Measurements from ENCODE around the gene SNX21.

The SNX21 gene

DNA sequence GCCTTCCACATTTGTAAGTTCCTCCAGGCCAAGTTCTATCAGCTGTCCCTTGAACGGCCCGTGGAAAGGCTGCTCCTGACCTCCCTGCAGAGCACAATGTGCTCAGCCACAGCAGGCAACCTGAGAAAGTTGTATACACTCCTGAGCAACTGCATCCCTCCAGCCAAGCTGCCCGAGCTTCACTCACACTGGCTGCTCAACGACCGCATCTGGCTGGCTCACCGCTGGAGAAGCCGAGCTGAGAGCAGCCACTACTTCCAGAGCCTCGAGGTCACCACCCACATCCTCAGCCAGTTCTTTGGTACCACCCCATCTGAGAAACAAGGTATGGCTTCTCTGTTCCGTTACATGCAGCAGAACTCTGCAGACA is 49.5 kb downstream of the SNX21 start:
- Histone ChIP-seq H3K4me1 (ENCODE audit: control insufficient read depth, insufficient read depth, low read length, poor library complexity, severe bottlenecking) (no peaks in the 10 kb centered on the region), H3K4me3 (ENCODE audit: extremely low read depth, insufficient read depth, low read length, poor library complexity, severe bottlenecking) (no peak overlapping the region), H3K36me3 (ENCODE audit: control insufficient read depth, insufficient read depth, low read length) (peaks cover 32% of the 10 kb centered on the region), H3K9me3 (ENCODE audit: control insufficient read depth, low read length) (no peaks in the 10 kb centered on the region), H3K27ac (ENCODE audit: low read depth, low read length, severe bottlenecking) (no peak overlapping the region)
- 89 to 96% methylated on average over 9 of the region's 9 CpGs for WGBS, 2 experiments (ENCODE audit: insufficient coverage in 2 of 2)

DNA sequence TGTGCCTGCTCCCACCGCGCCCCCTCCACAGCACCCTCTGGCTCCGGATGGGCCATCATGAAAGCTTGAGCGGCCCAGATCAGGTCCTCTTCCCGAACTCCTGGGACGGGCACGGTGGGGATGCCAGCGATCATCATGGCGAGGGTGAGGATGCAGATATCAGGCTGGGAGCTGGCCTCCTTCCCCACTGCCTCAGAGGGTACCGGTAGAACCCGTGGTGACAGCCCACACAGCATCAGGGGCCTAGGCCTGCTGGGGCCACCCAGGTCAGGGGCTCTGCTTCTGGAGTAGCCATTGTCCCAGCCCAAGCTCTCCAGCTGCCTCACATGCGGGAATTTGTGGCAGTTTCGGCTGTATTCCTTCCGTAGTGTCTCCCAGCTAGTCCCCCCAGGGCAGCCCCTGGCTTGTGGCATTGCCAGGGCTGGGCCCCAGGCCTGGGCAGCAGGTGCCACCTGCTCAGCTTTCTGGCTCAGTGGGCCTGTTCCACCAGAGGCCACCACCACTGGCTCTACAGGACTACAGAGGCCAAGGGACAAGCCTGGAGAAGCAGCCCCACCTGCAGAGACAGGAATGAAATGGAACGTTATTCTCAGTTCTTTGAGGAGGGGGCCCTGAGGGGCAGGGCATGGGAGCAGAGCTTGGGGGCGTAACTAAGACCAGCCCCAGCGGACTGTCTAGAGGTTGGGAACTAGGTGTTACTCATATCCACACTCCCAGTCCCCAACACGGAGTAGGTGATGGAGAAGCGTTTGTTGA is 53.2 kb downstream of the SNX21 start:
- H3K36me3 ChIP-seq (ENCODE audit: control insufficient read depth, insufficient read depth, low read length), result peaks cover 36% of the 10 kb centered on the region

GRCh38 chr20:45887346-45887715 is 53.7 kb downstream of the SNX21 start, which contains the start of gene SPATA25:
Gene SPATA25, minus strand, starts transcription at chr20:45887622. Its CDS starts 32 bp downstream, at chr20:45887590.
- H3K36me3 ChIP-seq (ENCODE audit: control insufficient read depth, insufficient read depth, low read length), result peaks cover 31% of the 10 kb centered on the region
- no peak within 1 kb of the TSS for H3K27ac ChIP-seq (ENCODE audit: low read depth, low read length, severe bottlenecking)
- no peak within 1 kb of the TSS for H3K4me3 ChIP-seq (ENCODE audit: extremely low read depth, insufficient read depth, low read length, poor library complexity, severe bottlenecking)
- no peaks in the 10 kb centered on the region for H3K4me1 ChIP-seq (ENCODE audit: control insufficient read depth, insufficient read depth, low read length, poor library complexity, severe bottlenecking)
- H3K9me3 ChIP-seq (ENCODE audit: control insufficient read depth, low read length), result no peaks in the 10 kb centered on the region
- WGBS, 2 experiments (ENCODE audit: insufficient coverage in 2 of 2), result 100% methylated on average over 3 of the region's 8 CpGs; no CpG with 5 or more reads in 1 of the 2 experiments

More for the DNA sequence above, 53.2 kb downstream of the SNX21 start:
- Histone ChIP-seq H3K9me3 (ENCODE audit: control insufficient read depth, low read length) (no peaks in the 10 kb centered on the region), H3K4me3 (ENCODE audit: extremely low read depth, insufficient read depth, low read length, poor library complexity, severe bottlenecking) (no peak overlapping the region), H3K4me1 (ENCODE audit: control insufficient read depth, insufficient read depth, low read length, poor library complexity, severe bottlenecking) (no peaks in the 10 kb centered on the region), H3K27ac (ENCODE audit: low read depth, low read length, severe bottlenecking) (no peak overlapping the region)
- 92 to 95% methylated on average over 15 of the region's 19 CpGs for WGBS, 2 experiments (ENCODE audit: insufficient coverage in 2 of 2)

DNA sequence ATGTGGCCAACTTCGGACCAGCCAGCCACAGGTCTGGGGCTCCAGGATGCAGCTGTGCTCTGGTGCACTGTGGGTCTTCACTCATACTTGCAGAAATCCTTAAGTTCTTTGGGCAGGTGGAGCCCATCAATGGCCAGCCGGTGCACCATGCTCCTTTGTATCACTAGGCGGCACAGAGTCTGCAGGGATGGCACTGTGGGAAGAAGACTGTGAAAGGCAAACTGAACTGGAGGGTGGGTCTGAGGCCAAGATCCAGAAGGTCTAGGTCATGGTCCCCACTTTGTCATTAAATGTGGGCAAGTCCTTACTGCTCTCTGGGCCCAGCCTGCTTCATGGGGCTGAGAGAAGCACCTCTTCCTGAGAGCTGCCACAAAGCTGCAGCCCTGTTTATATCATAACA is 55.1 kb downstream of the SNX21 start:
- H3K27ac ChIP-seq (ENCODE audit: low read depth, low read length, severe bottlenecking), result no peak overlapping the region
- no peak overlapping the region for H3K4me3 ChIP-seq (ENCODE audit: extremely low read depth, insufficient read depth, low read length, poor library complexity, severe bottlenecking)
- 87 to 100% methylated on average over 3 of the region's 3 CpGs for WGBS, 2 experiments (ENCODE audit: insufficient coverage in 2 of 2)
- H3K36me3 ChIP-seq (ENCODE audit: control insufficient read depth, insufficient read depth, low read length), result peaks cover 25% of the 10 kb centered on the region
- no peaks in the 10 kb centered on the region for H3K9me3 ChIP-seq (ENCODE audit: control insufficient read depth, low read length)
- H3K4me1 ChIP-seq (ENCODE audit: control insufficient read depth, insufficient read depth, low read length, poor library complexity, severe bottlenecking), result no peaks in the 10 kb centered on the region

DNA sequence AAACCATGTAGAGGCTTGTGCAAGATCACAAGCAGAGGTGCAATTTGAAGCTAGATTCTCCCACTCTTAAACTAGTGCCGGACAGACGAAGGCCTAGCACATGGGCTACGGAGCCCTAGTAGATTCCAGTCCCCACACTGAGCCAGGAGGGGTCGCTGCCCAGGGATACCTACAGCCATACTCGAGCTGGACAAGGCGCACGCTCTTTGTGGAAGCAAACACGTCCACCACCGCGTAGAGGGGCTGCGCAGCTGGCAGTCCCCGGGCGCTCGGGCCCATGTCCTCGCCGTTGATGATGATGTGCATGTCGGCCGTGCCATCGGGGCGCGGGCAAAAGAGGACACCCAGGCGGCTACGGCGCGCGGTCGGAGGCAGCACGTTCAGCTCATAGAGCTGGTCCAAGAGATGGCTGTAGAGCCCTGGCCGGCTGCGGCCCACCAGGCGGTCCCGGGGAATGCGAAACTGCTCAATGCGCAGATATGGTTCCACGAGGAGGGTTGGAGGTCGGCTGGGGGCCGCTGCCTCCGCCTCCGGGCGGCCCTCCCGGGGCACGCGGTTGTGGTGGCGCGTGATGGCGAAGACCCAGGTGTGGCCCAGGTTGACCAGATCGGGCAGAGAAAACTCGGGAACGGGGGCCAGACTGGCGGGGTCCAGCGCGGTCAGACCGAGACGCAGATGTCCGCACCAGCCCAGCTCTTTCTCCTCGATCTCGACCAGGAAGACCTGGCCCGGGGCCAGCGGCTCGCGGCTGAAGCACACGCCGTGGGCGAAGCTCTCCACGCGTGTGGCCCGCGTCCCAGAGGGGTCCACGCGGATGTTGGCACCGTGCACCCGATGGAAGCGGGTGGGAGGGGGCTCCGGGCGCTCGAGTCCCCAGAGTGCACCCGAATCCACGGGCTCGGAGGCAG is 56.7 kb downstream of the SNX21 start:
- WGBS, 2 experiments (ENCODE audit: insufficient coverage in 2 of 2), result 3 to 4% methylated on average over 73 to 79 of the region's 79 CpGs
- H3K4me3 ChIP-seq (ENCODE audit: extremely low read depth, insufficient read depth, low read length, poor library complexity, severe bottlenecking), result peak overlapping the region; percentile 66

DNA sequence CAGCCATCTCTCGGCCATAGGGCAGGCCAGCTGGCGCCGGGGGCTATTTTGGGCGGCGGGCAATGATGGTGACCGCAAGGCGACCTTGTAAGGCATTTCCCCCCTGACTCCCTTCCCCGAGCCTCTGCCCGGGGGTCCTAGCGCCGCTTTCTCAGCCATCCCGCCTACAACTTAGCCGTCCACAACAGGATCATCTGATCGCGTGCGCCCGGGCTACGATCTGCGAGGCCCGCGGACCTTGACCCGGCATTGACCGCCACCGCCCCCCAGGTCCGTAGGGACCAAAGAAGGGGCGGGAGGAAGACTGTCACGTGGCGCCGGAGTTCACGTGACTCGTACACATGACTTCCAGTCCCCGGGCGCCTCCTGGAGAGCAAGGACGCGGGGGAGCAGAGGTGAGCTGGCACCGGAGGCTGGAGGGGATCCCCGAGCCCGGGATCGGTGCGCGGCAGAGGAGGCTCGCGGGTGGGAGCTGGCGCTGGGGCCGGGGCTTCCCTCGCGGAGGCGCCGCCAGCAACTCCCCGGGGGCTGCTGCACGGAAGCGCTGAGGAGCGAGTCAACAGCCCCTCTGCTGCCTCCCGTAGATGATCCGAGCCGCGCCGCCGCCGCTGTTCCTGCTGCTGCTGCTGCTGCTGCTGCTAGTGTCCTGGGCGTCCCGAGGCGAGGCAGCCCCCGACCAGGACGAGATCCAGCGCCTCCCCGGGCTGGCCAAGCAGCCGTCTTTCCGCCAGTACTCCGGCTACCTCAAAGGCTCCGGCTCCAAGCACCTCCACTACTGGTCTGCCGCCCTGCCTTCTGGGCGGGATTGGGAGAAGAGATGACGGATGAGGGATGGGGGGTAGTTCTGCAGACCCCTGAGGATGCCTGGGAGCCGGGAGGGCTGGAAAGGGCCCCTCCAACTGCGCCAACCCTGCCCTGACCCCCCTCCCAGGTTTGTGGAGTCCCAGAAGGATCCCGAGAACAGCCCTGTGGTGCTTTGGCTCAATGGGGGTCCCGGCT is 57.7 kb downstream of the SNX21 start, which contains the start of the genes CTSA and NEURL2:
CTSA (plus strand) TSS at position 351 of the 999 bp plus-strand sequence; CDS start at position 585, 234 bp downstream.
NEURL2 (minus strand) TSS at position 224 of the 999 bp plus-strand sequence; CDS start at position 7, 217 bp downstream.
- peak within 1 kb of the TSS; percentile 66 for H3K4me3 ChIP-seq (ENCODE audit: extremely low read depth, insufficient read depth, low read length, poor library complexity, severe bottlenecking)
- no peaks in the 10 kb centered on the region for H3K9me3 ChIP-seq (ENCODE audit: control insufficient read depth, low read length)
- peak within 1 kb of the TSS; percentile 53 for H3K27ac ChIP-seq (ENCODE audit: low read depth, low read length, severe bottlenecking)
- H3K4me1 ChIP-seq (ENCODE audit: control insufficient read depth, insufficient read depth, low read length, poor library complexity, severe bottlenecking), result no peaks in the 10 kb centered on the region
- peaks cover 28% of the 10 kb centered on the region for H3K36me3 ChIP-seq (ENCODE audit: control insufficient read depth, insufficient read depth, low read length)
- 1 to 2% methylated on average over 62 to 67 of the region's 78 CpGs for WGBS, 2 experiments (ENCODE audit: insufficient coverage in 2 of 2)

More for the DNA sequence above, 56.7 kb downstream of the SNX21 start:
- Histone ChIP-seq H3K27ac (ENCODE audit: low read depth, low read length, severe bottlenecking) (peak overlapping the region; percentile 53), H3K4me1 (ENCODE audit: control insufficient read depth, insufficient read depth, low read length, poor library complexity, severe bottlenecking) (no peaks in the 10 kb centered on the region), H3K36me3 (ENCODE audit: control insufficient read depth, insufficient read depth, low read length) (peaks cover 26% of the 10 kb centered on the region), H3K9me3 (ENCODE audit: control insufficient read depth, low read length) (no peaks in the 10 kb centered on the region)

DNA sequence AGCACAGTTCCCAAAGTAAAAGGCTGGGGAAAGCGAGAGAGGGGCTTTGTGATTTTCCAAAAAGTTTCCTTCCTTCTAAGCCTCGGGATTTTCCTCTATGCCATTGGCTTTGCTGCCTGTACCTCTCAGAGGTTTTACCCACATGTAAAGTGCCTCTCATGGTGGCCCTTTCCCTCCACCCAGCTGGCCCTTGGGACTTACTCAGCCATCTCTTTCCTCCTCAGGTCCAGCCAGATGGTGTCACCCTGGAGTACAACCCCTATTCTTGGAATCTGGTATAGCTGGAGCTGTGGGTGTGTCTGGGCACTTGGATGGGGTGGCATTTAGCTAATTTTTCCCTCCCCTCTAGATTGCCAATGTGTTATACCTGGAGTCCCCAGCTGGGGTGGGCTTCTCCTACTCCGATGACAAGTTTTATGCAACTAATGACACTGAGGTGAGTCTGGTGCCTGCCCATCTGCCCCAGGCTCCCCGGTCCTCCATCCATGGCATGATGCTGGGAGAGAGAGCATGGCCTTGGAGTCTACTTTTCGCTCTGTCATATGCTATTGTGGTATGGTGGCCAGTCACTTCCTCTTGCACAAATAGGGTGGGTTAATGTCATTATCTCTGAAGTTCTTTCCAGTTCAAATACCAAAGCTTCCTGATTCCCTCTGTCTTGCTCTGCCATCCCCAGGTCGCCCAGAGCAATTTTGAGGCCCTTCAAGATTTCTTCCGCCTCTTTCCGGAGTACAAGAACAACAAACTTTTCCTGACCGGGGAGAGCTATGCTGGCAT is 58.6 kb downstream of the SNX21 start:
- H3K27ac ChIP-seq (ENCODE audit: low read depth, low read length, severe bottlenecking), result no peak overlapping the region
- H3K4me3 ChIP-seq (ENCODE audit: extremely low read depth, insufficient read depth, low read length, poor library complexity, severe bottlenecking), result peak overlapping the region; percentile 66
- WGBS, 2 experiments (ENCODE audit: insufficient coverage in 2 of 2), result 83 to 87% methylated on average over 8 of the region's 9 CpGs
- no peaks in the 10 kb centered on the region for H3K9me3 ChIP-seq (ENCODE audit: control insufficient read depth, low read length)
- no peaks in the 10 kb centered on the region for H3K4me1 ChIP-seq (ENCODE audit: control insufficient read depth, insufficient read depth, low read length, poor library complexity, severe bottlenecking)
- H3K36me3 ChIP-seq (ENCODE audit: control insufficient read depth, insufficient read depth, low read length), result peaks cover 24% of the 10 kb centered on the region
